ENCODE measurements around the gene CREG2. TPM values are rescaled to one million over a fixed set of nuclear protein-coding genes. Genes with fewer than 3 reads are reported as not detected.
A peak's percentile ranks its signal among the peaks of the same experiment; 100 is the strongest.

Gene CREG2
- total RNA-seq, 5 donors from 2014 or later (not counting 1 experiment from before 2014, with no cell fraction given) = 0.13 TPM; not detected in 4

DNA sequence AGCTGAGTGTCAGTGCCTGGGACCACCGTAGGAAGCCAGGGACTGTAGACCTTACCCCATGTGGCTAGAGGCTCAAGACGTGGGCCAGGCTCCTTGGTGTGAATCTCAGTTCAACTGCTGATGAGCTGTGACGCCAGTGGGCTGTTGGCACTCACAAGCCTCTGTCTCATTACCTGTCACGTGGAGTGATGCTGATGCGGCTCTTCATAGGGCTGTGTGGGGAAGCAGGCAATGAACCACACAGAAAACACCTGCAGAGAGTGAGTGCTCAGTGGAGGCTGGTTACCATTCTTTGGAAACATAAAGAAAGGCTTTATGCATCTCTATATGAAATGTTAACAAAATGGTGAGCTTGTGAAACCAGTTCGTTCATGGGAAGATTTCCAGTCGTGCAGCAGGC, 36.1 kb downstream of the CREG2 start:
- CTCF ChIA-PET = interaction anchor here in 1 of 2 donors (0.8 kb wide), 1 partner anchor 9 kb away, joined by 4 read pairs; no protein-coding TSS in a partner anchor
- Mint-ChIP-seq H3K9me3 (no peaks in the 10 kb centered on the region), H3K27ac (no peak overlapping the region), H3K4me3 (no peak overlapping the region), H3K4me1 (peaks cover 7 to 20% (median 11%) of the 10 kb centered on the region in 3 donors), H3K27me3 (no peaks in the 10 kb centered on the region), H3K36me3 (no peaks in the 10 kb centered on the region)
- no peaks in the 10 kb centered on the region for H3K4me1 ChIP-seq (ENCODE audit: control insufficient read depth in 1 of 2, extremely low read depth in 1 of 2, insufficient read depth in 2 of 2, low read length in 2 of 2)
- DNase-seq = no peak
- H3K4me3 ChIP-seq (ENCODE audit: control insufficient read depth in 1 of 2, extremely low read depth in 1 of 2, low read length in 1 of 2) = no peak overlapping the region
- no peaks in the 10 kb centered on the region for H3K27me3 ChIP-seq (replicated peaks in 1 of 2; ENCODE audit: control insufficient read depth in 2 of 2, extremely low read depth in 1 of 2, insufficient read depth in 2 of 2, low read length in 1 of 2)
- H3K9me3 ChIP-seq = no peaks in the 10 kb centered on the region
- POLR2A ChIA-PET = no interaction called here
- no peak for ATAC-seq (replicated peaks in 1 of 4)
- H3K36me3 ChIP-seq (ENCODE audit: control insufficient read depth in 2 of 2, extremely low read depth in 1 of 2, insufficient read depth in 1 of 2, low read length in 1 of 2) = no peaks in the 10 kb centered on the region
- WGBS (ENCODE audit: insufficient coverage) = 86% methylated on average over 7 of the region's 7 CpGs
- H3K27ac ChIP-seq (ENCODE audit: low read length) = no peak overlapping the region

DNA sequence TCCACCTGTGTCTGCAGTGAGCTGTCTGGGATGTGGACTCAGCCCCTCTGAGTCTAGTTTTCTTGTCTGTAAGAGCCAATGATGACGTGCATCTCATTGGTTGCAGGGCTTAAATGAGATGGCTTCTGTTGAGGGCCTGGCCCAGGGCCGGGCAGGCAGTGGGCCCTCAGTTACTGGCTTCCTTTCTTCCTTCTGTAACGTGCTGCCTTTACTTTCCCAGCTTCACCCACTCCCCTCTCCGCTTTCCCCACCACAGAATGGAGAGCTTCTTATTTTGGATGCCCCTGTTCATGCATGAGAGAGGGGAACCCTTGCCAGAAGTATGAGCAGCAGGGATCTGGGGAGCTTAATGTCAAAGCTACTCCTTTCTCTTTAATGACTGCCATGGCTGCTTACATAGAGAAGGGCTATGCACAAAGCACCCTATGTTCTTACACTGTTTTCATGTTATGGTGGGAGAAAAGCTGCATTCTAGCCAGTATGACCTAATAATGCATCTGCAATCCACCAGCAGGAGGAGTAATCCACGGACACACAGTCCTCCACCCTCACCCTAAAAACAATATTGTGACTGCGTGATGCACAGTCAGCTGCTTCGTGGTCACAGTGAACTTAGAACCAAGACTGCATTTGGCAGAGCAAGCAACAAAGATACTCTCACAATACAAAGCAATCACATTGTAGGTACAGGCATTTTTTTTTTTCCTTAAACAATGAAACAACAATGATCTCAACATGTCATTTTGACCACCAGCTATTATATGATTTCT, 37.2 kb downstream of the CREG2 start:
- WGBS (ENCODE audit: insufficient coverage) = 45% methylated on average over 4 of the region's 7 CpGs
- Mint-ChIP-seq H3K4me1 (peaks cover 7 to 14% (median 11%) of the 10 kb centered on the region in 3 donors), H3K27me3 (no peaks in the 10 kb centered on the region), H3K36me3 (no peaks in the 10 kb centered on the region), H3K27ac (no peak overlapping the region), H3K4me3 (no peak overlapping the region), H3K9me3 (no peaks in the 10 kb centered on the region)
- POLR2A ChIA-PET = no interaction called here
- Histone ChIP-seq H3K4me1 (ENCODE audit: control insufficient read depth in 1 of 2, extremely low read depth in 1 of 2, insufficient read depth in 2 of 2, low read length in 2 of 2) (no peaks in the 10 kb centered on the region), H3K36me3 (ENCODE audit: control insufficient read depth in 2 of 2, extremely low read depth in 1 of 2, insufficient read depth in 1 of 2, low read length in 1 of 2) (no peaks in the 10 kb centered on the region), H3K9me3 (no peaks in the 10 kb centered on the region), H3K27ac (ENCODE audit: low read length) (no peak overlapping the region), H3K27me3 (replicated peaks in 1 of 2; ENCODE audit: control insufficient read depth in 2 of 2, extremely low read depth in 1 of 2, insufficient read depth in 2 of 2, low read length in 1 of 2) (no peaks in the 10 kb centered on the region), H3K4me3 (ENCODE audit: control insufficient read depth in 1 of 2, extremely low read depth in 1 of 2, low read length in 1 of 2) (no peak overlapping the region)
- DNase-seq (peak in 1 of 35 experiments; percentile 38), ATAC-seq (replicated peaks in 1 of 4) (peak; percentile 40 to 58 (median 44))
- CTCF ChIA-PET = interaction anchor here (0.5 to 2.8 kb wide), 7 partner anchors 7 to 315 kb away, joined by 3 to 13 read pairs (median 3); no protein-coding TSS in a partner anchor

DNA sequence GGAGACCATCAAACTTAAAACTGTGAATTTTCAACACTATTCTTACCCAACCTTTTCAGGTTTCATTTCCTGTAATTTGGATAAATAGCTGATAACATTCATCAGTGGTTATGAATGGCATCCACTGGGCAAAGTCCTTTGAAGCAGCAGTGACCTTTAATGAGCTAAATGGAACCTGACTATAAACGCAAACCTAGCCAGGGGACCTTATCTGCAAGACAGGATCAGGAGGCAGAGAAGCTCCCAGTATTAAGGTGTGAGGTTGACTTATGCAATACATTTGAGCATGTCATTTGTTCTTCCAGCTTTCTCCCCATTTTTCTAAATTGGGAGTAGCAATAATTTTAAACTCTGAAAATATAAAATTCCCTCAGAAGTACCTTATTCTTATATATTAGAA, 38.4 kb downstream of the CREG2 start:
- Histone ChIP-seq H3K4me3 (ENCODE audit: control insufficient read depth in 1 of 2, extremely low read depth in 1 of 2, low read length in 1 of 2) (no peak overlapping the region), H3K27me3 (replicated peaks in 1 of 2; ENCODE audit: control insufficient read depth in 2 of 2, extremely low read depth in 1 of 2, insufficient read depth in 2 of 2, low read length in 1 of 2) (no peaks in the 10 kb centered on the region), H3K9me3 (no peaks in the 10 kb centered on the region), H3K4me1 (ENCODE audit: control insufficient read depth in 1 of 2, extremely low read depth in 1 of 2, insufficient read depth in 2 of 2, low read length in 2 of 2) (no peaks in the 10 kb centered on the region), H3K36me3 (ENCODE audit: control insufficient read depth in 2 of 2, extremely low read depth in 1 of 2, insufficient read depth in 1 of 2, low read length in 1 of 2) (no peaks in the 10 kb centered on the region), H3K27ac (ENCODE audit: low read length) (no peak overlapping the region)
- Mint-ChIP-seq H3K27ac (peak overlapping the region in 1 of 2 donors; percentile 71), H3K4me1 (peaks cover 7 to 13% (median 11%) of the 10 kb centered on the region in 3 donors), H3K4me3 (no peak overlapping the region), H3K9me3 (no peaks in the 10 kb centered on the region), H3K36me3 (no peaks in the 10 kb centered on the region), H3K27me3 (no peaks in the 10 kb centered on the region)
- CTCF ChIA-PET = interaction anchor here in 1 of 2 donors (0.6 to 2.8 kb wide), 6 partner anchors 9 to 144 kb away, joined by 3 to 13 read pairs (median 4); no protein-coding TSS in a partner anchor
- ATAC-seq (replicated peaks in 1 of 4) (no peak), DNase-seq (no peak)
- no CpG with 5 or more reads among the region's 1 CpG for WGBS (ENCODE audit: insufficient coverage)
- POLR2A ChIA-PET = no interaction called here

GRCh38 chr2:101346909-101347308, 40.4 kb downstream of the CREG2 start:
- 83% methylated on average over 1 of the region's 3 CpGs for WGBS (ENCODE audit: insufficient coverage)
- H3K9me3 Mint-ChIP-seq = no peaks in the 10 kb centered on the region
- H3K36me3 ChIP-seq (ENCODE audit: control insufficient read depth in 2 of 2, extremely low read depth in 1 of 2, insufficient read depth in 1 of 2, low read length in 1 of 2) = no peaks in the 10 kb centered on the region
- no peak overlapping the region for H3K27ac ChIP-seq (ENCODE audit: low read length)
- POLR2A ChIA-PET = interaction anchor here in 1 of 2 donors (0.7 kb wide), 1 partner anchor 340 kb away, joined by 3 read pairs; no protein-coding TSS in a partner anchor
- H3K36me3 Mint-ChIP-seq = no peaks in the 10 kb centered on the region
- no peaks in the 10 kb centered on the region for H3K9me3 ChIP-seq
- ATAC-seq (replicated peaks in 1 of 4) (no peak), DNase-seq (no peak)
- H3K27ac Mint-ChIP-seq = no peak overlapping the region
- H3K4me1 ChIP-seq (ENCODE audit: control insufficient read depth in 1 of 2, extremely low read depth in 1 of 2, insufficient read depth in 2 of 2, low read length in 2 of 2) = peaks cover 2 to 7% of the 10 kb centered on the region in 2 experiments
- H3K4me3 Mint-ChIP-seq = no peak overlapping the region
- H3K27me3 ChIP-seq (replicated peaks in 1 of 2; ENCODE audit: control insufficient read depth in 2 of 2, extremely low read depth in 1 of 2, insufficient read depth in 2 of 2, low read length in 1 of 2) = no peaks in the 10 kb centered on the region
- CTCF ChIA-PET = interaction anchor here in 1 of 2 donors (0.6 kb wide), 1 partner anchor 9 kb away, joined by 3 read pairs; no protein-coding TSS in a partner anchor
- no peak overlapping the region for H3K4me3 ChIP-seq (ENCODE audit: control insufficient read depth in 1 of 2, extremely low read depth in 1 of 2, low read length in 1 of 2)
- H3K27me3 Mint-ChIP-seq = no peaks in the 10 kb centered on the region
- H3K4me1 Mint-ChIP-seq = peaks cover 16 to 25% (median 19%) of the 10 kb centered on the region in 3 donors

- no peaks in the 10 kb centered on the region for H3K9me3 ChIP-seq
- WGBS (ENCODE audit: insufficient coverage) = 72% methylated on average over 5 of the region's 5 CpGs
- Mint-ChIP-seq H3K36me3 (no peaks in the 10 kb centered on the region), H3K4me1 (peaks cover 24 to 31% (median 29%) of the 10 kb centered on the region in 3 donors), H3K4me3 (no peak overlapping the region), H3K9me3 (no peaks in the 10 kb centered on the region), H3K27ac (no peak overlapping the region), H3K27me3 (no peaks in the 10 kb centered on the region)
- ChIA-PET POLR2A (no interaction called here), CTCF (interaction anchor here in 1 of 2 donors (1.5 kb wide), 1 partner anchor 33 kb away, joined by 4 read pairs; no protein-coding TSS in a partner anchor)
- DNase-seq (no peak), ATAC-seq (replicated peaks in 1 of 4) (no peak)
- no peaks in the 10 kb centered on the region for H3K36me3 ChIP-seq (ENCODE audit: control insufficient read depth in 2 of 2, extremely low read depth in 1 of 2, insufficient read depth in 1 of 2, low read length in 1 of 2)
- no peaks in the 10 kb centered on the region for H3K27me3 ChIP-seq (replicated peaks in 1 of 2; ENCODE audit: control insufficient read depth in 2 of 2, extremely low read depth in 1 of 2, insufficient read depth in 2 of 2, low read length in 1 of 2)
- H3K27ac ChIP-seq (ENCODE audit: low read length) = no peak overlapping the region
- H3K4me1 ChIP-seq (ENCODE audit: control insufficient read depth in 1 of 2, extremely low read depth in 1 of 2, insufficient read depth in 2 of 2, low read length in 2 of 2) = peaks cover 8 to 16% of the 10 kb centered on the region in 2 experiments
- no peak overlapping the region for H3K4me3 ChIP-seq (ENCODE audit: control insufficient read depth in 1 of 2, extremely low read depth in 1 of 2, low read length in 1 of 2)
Observed at GRCh38 chr2:101344137-101344536, 43.2 kb downstream of the CREG2 start.

GRCh38 chr2:101342625-101343008, 44.7 kb downstream of the CREG2 start:
- Histone ChIP-seq H3K27me3 (replicated peaks in 1 of 2; ENCODE audit: control insufficient read depth in 2 of 2, extremely low read depth in 1 of 2, insufficient read depth in 2 of 2, low read length in 1 of 2) (no peaks in the 10 kb centered on the region), H3K27ac (ENCODE audit: low read length) (no peak overlapping the region), H3K9me3 (no peaks in the 10 kb centered on the region), H3K36me3 (ENCODE audit: control insufficient read depth in 2 of 2, extremely low read depth in 1 of 2, insufficient read depth in 1 of 2, low read length in 1 of 2) (no peaks in the 10 kb centered on the region), H3K4me3 (ENCODE audit: control insufficient read depth in 1 of 2, extremely low read depth in 1 of 2, low read length in 1 of 2) (no peak overlapping the region), H3K4me1 (ENCODE audit: control insufficient read depth in 1 of 2, extremely low read depth in 1 of 2, insufficient read depth in 2 of 2, low read length in 2 of 2) (peaks cover 8 to 16% of the 10 kb centered on the region in 2 experiments)
- no peak for DNase-seq
- no peaks in the 10 kb centered on the region for H3K9me3 Mint-ChIP-seq
- no peaks in the 10 kb centered on the region for H3K36me3 Mint-ChIP-seq
- WGBS (ENCODE audit: insufficient coverage) = 85% methylated on average over 14 of the region's 15 CpGs
- H3K4me1 Mint-ChIP-seq = peaks cover 24 to 40% (median 31%) of the 10 kb centered on the region in 3 donors
- no peak overlapping the region for H3K27ac Mint-ChIP-seq
- no peak overlapping the region for H3K4me3 Mint-ChIP-seq
- CTCF ChIA-PET = interaction anchor here (0.6 to 1.8 kb wide), 14 partner anchors 9 to 1483 kb away, joined by 3 to 13 read pairs (median 4); no protein-coding TSS in a partner anchor
- no peaks in the 10 kb centered on the region for H3K27me3 Mint-ChIP-seq
- ATAC-seq (replicated peaks in 1 of 4) = no peak
- POLR2A ChIA-PET = no interaction called here
